NCI-H2171 (cell line): ENCODE measurements around the gene PKHD1.

Experiments
- DNase-seq: peaks from one replicate; lab custom pipeline; 2025; lab: John Stamatoyannopoulos, UW

PKHD1 gene, protein sequence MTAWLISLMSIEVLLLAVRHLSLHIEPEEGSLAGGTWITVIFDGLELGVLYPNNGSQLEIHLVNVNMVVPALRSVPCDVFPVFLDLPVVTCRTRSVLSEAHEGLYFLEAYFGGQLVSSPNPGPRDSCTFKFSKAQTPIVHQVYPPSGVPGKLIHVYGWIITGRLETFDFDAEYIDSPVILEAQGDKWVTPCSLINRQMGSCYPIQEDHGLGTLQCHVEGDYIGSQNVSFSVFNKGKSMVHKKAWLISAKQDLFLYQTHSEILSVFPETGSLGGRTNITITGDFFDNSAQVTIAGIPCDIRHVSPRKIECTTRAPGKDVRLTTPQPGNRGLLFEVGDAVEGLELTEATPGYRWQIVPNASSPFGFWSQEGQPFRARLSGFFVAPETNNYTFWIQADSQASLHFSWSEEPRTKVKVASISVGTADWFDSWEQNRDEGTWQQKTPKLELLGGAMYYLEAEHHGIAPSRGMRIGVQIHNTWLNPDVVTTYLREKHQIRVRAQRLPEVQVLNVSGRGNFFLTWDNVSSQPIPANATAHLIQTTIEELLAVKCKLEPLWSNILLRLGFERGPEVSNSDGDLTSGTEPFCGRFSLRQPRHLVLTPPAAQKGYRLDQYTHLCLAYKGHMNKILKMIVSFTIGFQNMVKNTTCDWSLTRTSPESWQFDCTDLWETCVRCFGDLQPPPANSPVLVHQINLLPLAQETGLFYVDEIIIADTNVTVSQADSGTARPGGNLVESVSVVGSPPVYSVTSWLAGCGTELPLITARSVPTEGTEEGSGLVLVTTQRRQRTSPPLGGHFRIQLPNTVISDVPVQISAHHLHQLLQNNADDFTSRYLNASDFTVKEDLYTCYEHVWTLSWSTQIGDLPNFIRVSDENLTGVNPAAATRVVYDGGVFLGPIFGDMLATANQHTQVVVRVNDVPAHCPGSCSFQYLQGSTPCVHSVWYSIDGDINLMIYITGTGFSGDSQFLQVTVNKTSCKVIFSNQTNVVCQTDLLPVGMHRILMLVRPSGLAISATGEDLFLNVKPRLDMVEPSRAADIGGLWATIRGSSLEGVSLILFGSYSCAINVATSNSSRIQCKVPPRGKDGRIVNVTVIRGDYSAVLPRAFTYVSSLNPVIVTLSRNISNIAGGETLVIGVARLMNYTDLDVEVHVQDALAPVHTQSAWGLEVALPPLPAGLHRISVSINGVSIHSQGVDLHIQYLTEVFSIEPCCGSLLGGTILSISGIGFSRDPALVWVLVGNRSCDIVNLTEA (N-terminal part only)

DNA sequence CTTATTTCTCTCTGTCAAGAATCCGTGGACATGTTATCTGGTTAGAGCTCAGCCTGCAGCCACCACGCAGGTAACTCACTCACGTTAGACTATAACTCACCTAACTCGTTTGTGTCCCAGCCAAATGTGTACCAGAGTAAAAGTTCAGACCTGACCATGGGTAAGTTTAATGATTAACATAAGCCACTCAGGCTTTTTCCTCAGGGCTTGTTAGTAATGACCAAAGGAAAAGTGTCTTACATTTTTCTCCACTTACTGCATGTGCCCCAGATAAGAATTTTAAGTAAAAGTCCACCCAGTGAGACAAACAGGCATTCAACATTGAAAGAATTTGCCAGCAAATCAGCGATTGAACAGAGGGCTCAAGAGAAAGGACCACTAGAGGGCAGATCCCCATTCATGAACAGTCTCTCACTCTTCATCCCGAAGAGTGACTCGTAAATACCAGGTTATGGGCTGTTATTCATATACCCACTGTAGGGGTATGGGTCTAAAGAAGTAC, at the start of gene PKHD1:
Gene PKHD1, minus strand, starts transcription at position 116 of the 502 bp plus-strand sequence. CDS start 2,680 bp downstream, outside the sequence.
- DNase-seq: no peak

DNA sequence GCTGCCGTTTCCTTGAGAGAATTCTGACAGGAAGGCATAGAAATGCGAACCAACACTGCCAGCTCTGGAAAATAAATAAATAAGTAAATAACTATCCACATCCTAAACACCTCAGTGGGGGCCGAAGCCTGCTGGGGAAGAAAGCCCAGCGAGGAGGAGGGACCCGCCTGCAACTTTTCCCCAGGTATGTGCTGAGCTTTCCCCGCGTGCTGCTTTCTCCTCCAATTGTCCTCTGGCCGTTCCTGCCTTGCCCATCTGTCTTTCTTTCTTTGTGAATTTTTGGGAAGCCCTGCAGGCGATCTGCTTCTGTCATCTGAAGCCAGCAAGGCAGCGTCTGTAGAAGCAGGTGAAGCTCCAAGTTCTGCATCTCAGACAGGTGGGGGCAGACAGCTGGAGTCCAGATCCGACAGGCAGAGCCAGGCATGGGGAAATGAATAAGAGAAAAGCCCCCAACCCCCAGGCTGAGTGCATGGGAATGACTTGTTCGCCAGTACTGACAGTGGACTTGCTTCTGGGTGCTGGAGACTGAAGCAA, 49.6 kb upstream of the PKHD1 start:
- no peak for DNase-seq

GRCh38 chr6:52136055-52136454, 48.6 kb upstream of the PKHD1 start:
- DNase-seq: no peak

DNA sequence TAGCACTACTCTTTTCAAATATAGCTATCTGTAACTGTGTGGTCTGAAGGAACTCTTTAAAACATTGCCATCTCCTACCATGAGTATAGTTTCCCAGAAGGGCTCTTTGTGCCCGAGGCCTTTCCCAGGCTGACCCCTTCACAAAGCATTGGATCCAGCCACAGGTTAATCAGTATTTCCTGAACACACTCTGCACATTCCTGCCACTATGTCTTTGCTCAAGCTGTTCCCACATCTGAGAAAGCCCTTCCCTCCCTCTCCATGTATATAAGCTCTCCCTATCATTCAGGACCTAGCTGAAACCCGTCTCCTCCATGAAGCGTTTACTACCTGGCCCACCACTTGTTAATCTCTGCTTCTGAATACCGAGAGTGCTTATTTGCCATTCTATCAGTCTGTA, 47.8 kb upstream of the PKHD1 start:
- no peak for DNase-seq

GRCh38 chr6:52134011-52134410, 46.6 kb upstream of the PKHD1 start:
- DNase-seq: no peak

DNA sequence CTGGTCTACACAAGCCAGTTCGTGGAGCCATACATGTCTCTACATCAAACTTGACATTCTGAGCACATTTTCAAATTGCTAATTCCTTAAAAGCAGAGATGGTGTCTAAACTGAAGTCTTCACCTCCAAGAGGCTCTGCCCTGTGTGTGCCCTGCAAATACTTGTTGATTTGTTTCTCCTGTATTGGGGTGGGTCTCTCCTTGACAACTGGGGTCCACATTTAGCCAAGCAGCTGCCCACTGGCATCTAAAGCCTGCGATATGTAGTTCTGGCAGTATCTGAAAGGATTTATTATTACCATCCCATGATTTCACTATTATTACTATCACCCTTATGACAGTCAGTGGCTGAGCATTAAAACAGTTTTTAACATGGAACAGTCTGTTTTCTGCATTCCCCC, 45.9 kb upstream of the PKHD1 start:
- no peak for DNase-seq

- DNase-seq: no peak
These were observed 44.9 kb upstream of the PKHD1 start for GRCh38 chr6:52132292-52132691.

GRCh38 chr6:52130440-52130839, 43.0 kb upstream of the PKHD1 start:
- no peak for DNase-seq

- no peak for DNase-seq
These were observed 40.5 kb upstream of the PKHD1 start for GRCh38 chr6:52127957-52128356.

DNA sequence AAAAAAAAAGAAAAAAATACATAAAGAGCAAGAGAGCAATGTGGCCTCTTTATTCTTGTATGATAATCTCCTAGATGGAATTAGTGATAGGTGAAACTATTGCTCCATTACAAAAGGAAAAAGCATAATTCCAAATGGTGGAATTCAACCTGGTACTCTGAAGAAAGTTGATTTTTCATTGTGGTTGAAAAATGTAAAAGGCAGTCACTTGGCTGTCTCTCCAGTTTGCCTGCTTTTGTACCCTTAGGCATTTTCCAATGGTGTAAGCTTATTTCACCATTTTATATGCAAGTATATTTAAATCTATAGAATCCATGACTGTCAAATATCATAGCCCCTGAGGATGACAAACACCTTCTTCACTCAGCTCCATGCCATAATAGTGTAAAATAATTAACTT, 38.8 kb upstream of the PKHD1 start:
- no peak for DNase-seq

DNA sequence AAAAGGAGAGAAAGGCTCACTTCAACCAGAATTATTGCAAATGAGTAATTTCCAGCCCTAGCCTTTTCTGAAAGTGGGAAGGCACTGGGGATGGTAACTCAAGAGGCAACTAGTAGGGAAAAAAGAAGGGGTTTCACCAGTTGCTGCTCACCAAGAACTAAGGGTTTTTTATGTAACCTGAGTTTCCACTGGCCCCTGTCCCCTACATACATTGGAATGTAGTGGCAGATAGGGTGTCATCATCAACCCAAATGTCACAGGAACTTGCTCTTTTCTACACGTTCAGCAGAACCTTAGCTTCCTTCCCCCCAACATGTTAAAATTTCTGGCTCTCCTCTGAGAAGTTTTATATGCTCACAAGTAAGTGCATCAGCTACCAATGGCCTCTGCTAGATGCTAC, 38.2 kb upstream of the PKHD1 start:
- no peak for DNase-seq

DNA sequence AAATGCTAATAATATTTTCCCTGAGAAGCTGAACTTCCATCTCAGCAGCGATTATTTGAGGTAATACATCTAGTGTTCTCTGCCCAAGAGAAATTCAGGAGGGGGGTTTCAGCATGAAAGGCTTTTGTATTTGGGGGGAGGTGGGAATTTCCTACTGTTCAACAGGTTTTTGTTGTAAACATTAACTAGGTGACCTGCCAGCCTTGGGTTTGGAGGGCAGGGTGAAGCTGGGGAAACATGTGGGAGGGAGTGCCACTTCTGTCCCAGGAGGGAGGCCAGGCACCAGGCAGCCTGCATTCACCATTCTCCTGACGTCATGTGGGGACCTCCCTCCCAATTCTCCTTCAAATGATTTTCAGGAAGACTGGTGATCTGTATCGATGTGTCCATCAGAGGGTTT, 37.7 kb upstream of the PKHD1 start:
- no peak for DNase-seq

- no peak for DNase-seq
These were observed 37.0 kb upstream of the PKHD1 start for GRCh38 chr6:52124126-52125121.

GRCh38 chr6:52123251-52123650, 35.8 kb upstream of the PKHD1 start:
- no peak for DNase-seq

- no peak for DNase-seq
These were observed 29.9 kb upstream of the PKHD1 start for GRCh38 chr6:52117352-52117751.

- no peak for DNase-seq
These were observed 29.2 kb upstream of the PKHD1 start for GRCh38 chr6:52116605-52116948.

- no peak for DNase-seq
These were observed 28.6 kb upstream of the PKHD1 start for GRCh38 chr6:52115891-52116604.

GRCh38 chr6:52115145-52115741, 27.8 kb upstream of the PKHD1 start:
- no peak for DNase-seq

GRCh38 chr6:52109171-52109571, 21.8 kb upstream of the PKHD1 start:
- DNase-seq: no peak

GRCh38 chr6:52108128-52108527, 20.7 kb upstream of the PKHD1 start:
- DNase-seq: peak; percentile 57
